Loucy (cell line): Measurements from ENCODE around the gene PCBP3.

Source experiments
- CTCF ChIP-seq: fragments of 200-600 bp; sonication (generic); conservative IDR thresholded peaks from 2 replicates; pipeline ENCODE4 v1.5.1; 2014; ENCODE audit warnings: mild to moderate bottlenecking, antibody characterized with exemption, low read length
- EZH2phosphoT487 ChIP-seq: fragments of 200-600 bp; IDR thresholded peaks from 2 replicates; pipeline ENCODE4 v1.6.1; 2018; ENCODE audit warnings: antibody characterized with exemption, mild to moderate bottlenecking, moderate library complexity, borderline replicate concordance

- no peak for TF ChIP-seq CTCF
- TF ChIP-seq EZH2phosphoT487, result no peak
These were observed 346.7 kb downstream of the PCBP3 start for GRCh38 chr21:45990049-45990711.
